AG09309 (cell line): ENCODE results near the gene FLNC.

Experiments
- DNase-seq: peaks from one replicate; pipeline ENCODE4 v3.0.0-alpha.2; 2010; ENCODE audit warnings: low read depth
- H3K4me3 ChIP-seq: 2 replicates; pipeline ENCODE4 v1.5.1; 2011; ENCODE audit warnings: mild to moderate bottlenecking, low read depth, low read length, moderate library complexity; ENCODE audit not compliant: control insufficient read depth
- TF ChIP-seq, protein P1 (sequence below): IDR thresholded peaks from 2 replicates; pipeline ENCODE4 v1.5.1; 2011; ENCODE audit warnings: mild to moderate bottlenecking, low read depth, low read length, inconsistent platforms; ENCODE audit not compliant: insufficient read depth, control insufficient read depth; ENCODE audit errors: missing control alignments

Gene FLNC

DNA sequence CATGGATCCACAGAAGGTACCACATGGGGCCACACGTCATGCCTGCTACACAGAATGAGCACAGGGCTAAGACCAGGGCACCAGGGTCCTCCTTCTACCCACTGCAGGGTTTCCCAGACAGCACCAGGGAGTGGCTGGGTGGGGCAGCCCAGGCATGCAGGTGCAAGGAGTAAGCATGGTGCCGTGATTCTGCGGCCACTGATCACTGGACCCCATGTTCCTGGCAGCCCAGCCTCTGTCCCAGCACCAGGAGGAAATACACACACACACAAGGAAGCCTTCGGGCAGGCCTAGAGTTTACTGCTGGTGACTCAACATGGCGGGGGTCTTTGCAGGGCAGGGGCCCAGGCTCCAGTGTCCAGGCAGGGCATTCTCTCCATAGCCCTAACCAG lies 46.4 kb downstream of the FLNC start:
- TF ChIP-seq, protein P1, sequence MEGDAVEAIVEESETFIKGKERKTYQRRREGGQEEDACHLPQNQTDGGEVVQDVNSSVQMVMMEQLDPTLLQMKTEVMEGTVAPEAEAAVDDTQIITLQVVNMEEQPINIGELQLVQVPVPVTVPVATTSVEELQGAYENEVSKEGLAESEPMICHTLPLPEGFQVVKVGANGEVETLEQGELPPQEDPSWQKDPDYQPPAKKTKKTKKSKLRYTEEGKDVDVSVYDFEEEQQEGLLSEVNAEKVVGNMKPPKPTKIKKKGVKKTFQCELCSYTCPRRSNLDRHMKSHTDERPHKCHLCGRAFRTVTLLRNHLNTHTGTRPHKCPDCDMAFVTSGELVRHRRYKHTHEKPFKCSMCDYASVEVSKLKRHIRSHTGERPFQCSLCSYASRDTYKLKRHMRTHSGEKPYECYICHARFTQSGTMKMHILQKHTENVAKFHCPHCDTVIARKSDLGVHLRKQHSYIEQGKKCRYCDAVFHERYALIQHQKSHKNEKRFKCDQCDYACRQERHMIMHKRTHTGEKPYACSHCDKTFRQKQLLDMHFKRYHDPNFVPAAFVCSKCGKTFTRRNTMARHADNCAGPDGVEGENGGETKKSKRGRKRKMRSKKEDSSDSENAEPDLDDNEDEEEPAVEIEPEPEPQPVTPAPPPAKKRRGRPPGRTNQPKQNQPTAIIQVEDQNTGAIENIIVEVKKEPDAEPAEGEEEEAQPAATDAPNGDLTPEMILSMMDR, result no peak
- no peak overlapping the region for H3K4me3 ChIP-seq
- DNase-seq, result no peak

DNA sequence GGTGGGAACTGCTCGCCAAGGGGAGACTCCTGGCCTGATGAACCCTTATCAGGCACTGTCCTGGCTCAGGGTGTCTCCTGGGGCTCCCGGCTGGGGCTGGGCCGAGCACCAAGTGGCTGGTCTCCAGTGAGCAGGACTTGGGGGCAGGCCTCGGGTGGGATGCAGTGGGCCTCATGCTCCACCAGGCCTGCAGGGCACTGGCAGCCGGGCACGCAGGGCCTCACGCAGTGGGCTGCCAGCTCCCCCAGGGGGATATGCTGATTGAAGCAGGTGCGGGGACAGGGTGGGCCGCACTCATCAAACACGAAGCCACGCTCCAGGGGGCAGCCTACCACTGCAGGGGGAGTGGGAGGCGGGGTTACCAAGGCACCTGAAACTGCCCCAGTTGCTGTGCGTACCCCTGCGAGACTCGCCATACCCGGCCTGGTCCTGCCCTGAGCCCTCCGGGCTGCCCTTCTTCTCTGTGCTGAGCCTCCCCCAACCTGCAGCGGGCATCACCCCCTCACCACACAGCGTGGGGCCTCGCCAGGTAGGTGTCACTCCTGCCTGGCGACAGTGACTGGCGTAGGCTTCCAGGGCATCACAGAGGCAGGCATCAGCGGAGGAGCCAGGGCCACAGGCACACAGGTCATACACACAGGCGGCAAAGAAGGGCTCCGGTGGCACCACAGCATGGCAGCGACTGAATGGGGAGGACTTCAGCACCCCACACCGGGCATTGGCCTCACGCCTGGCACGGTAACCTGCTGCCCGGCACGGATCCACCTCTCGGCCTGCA lies 47.0 kb downstream of the FLNC start:
- DNase-seq, result no peak
- no peak overlapping the region for H3K4me3 ChIP-seq
- TF ChIP-seq, protein P1, result no peak

DNA sequence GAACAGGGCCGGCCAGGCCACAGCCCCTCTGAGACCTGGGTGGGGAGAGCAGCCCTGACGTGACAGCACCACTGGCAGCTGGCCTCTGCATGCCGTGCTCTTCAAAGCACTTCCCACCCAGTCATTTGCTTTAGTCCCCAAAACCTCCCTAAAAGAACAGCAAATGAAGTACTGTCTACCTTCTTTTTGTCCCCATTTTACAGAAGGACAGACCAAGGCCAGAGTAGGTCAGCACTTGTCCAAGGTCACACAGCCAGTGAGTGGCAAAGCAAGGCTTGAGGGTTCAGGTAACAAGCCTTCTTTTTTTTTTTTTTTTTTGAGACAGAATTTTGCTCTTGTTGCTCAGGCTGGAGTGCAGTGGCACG lies 47.5 kb downstream of the FLNC start:
- TF ChIP-seq, protein P1, result no peak
- no peak overlapping the region for H3K4me3 ChIP-seq
- DNase-seq, result no peak

DNA sequence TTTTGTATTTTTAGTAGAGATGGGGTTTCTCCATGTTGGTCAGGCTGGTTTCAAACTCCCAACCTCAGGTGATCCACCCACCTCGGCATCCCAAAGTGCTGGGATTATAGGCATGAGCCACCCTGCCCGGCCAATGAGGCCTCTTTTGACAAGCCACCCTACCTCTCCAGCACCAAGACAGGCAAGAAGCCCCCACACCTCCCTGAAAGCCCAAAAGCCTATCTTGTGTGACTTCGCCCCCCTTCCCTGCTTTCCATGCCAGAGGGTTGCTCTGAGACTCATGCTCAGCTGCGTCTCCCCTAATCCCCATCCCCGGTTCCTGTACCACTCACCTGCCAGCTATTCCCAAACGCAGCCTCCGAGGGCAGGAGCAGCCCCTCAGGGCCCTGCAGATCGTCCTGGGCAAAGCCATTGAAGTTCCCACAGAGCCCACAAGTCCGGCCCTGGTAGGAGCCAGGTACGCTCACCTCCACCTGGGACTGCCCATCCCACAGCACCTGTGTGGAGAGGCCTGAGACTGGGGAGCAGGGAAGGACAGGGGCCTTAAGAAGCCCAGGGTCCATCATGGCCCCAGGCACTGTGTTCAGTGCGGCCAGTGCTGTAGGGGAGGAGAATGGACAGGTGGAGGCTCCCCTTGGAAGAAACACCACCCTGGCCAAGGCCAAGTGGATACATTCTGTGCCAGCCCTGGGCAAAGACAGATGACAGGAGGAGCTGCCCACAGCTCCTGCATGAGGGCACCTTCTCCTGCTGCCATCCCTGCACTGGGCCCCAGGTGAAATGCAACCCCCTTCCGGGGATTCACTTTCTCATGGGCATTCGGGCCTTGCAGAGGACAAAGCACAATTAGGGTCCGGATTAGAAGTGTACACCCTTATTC lies 48.3 kb downstream of the FLNC start:
- H3K4me3 ChIP-seq, result no peak overlapping the region
- DNase-seq, result no peak
- TF ChIP-seq, protein P1, result no peak

DNA sequence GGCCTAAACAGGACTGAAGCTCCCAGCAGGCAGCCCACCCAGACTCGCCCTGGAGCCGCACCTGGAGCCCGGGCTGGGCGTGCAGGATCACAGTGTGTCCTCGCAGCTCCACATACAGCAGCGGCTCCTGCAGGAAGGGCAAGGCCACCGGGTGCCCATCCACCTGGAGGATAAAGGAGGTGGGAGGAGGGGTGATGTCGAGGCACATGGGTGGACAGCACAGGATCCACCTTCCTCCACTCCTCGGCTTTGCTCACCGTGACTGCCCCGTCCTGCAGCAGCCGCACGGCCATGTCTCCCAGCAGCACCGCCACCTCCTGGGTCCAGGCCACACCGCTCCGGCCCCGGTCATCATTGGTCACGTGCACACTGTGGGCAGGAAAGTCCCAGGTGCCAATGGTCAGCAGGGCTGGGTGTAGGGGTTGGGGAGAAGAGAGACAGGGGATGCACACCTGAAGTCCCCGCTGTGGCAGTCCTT lies 49.3 kb downstream of the FLNC start:
- TF ChIP-seq, protein P1, result no peak
- DNase-seq, result no peak
- no peak overlapping the region for H3K4me3 ChIP-seq

DNA sequence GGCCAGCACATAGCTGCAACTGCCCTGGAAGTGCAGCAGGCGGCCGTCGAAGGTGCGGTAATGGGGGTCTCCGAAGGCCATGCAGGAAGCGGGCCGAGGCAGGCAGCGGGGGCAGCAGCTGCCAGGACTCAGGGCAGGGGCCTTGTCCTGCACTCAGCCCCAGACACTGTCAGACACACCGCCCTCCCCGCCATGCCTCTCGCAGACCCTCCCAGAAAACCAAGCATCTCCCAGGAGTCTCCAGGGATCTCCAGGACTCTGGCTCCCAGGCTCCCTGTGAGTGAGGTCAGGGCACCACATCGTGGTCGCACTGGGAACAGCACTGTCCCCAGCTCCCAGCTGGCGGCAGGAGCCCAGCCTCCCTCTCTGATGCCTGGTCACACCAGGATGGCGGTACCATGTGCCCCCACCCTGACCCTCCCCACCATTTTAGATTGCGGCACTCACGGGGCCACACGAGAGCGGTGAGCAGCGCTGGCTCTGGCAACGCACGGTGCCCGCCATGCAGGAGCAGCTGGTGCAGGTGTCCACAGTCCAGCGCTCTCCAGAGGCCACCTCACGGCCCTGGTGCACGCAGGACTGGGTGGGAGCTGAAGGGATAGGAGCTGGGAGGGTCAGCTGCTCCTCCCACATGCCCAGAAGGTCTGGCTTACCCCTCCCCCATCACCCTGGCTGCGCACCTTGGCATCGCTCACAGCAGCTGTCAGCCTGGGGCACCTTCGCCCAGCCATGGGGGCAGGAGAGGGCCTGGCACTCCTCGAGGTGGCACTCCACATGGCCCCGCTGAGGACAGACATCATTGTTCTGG lies 49.9 kb downstream of the FLNC start:
- TF ChIP-seq, protein P1, result peak; percentile 92
- DNase-seq, result no peak

More for the DNA sequence above, 49.9 kb downstream of the FLNC start:
- H3K4me3 ChIP-seq, result no peak overlapping the region
